HepG2 (cell line): Measurements from ENCODE around the gene DNAJC5. TPM values are rescaled to one million over a fixed set of nuclear protein-coding genes. Genes with fewer than 3 reads are reported as not detected.

Source experiments
- ARNTL ChIP-seq: sonication (generic); formaldehyde crosslinking; IDR thresholded peaks from 2 replicates; pipeline ENCODE4 v1.4.0; 2020; ENCODE audit warnings: mild to moderate bottlenecking, missing genetic modification reagents
- CEBPG ChIP-seq: IDR thresholded peaks from 2 replicates; pipeline ENCODE4 v1.6.1; 2016
- CREM ChIP-seq, 2 experiments: sonication (generic) in 1 of 2; formaldehyde crosslinking in 1 of 2; IDR thresholded peaks; 2 replicates each; pipeline versions ENCODE4 v1.4.0 to v1.6.1; 2016 to 2020; ENCODE audit warnings: antibody characterized with exemption in 1 of 2, mild to moderate bottlenecking in 1 of 2, missing genetic modification reagents in 1 of 2
- CSRNP2 ChIP-seq: sonication (generic); formaldehyde crosslinking; conservative IDR thresholded peaks from 2 replicates; pipeline ENCODE4 v1.8.0; 2022; ENCODE audit warnings: low read depth, missing genetic modification reagents
- ELF4 ChIP-seq: sonication (generic); formaldehyde crosslinking; IDR thresholded peaks from 2 replicates; pipeline ENCODE4 v1.5.0; 2020; ENCODE audit warnings: missing genetic modification reagents, mild to moderate bottlenecking, moderate library complexity, borderline replicate concordance
- HOXA5 ChIP-seq: sonication (generic); formaldehyde crosslinking; IDR thresholded peaks from 2 replicates; pipeline ENCODE4 v1.4.0; 2020; ENCODE audit warnings: missing genetic modification reagents
- IKZF5 ChIP-seq: IDR thresholded peaks from 2 replicates; pipeline ENCODE4 v1.6.1; 2018; ENCODE audit warnings: missing genetic modification reagents, mild to moderate bottlenecking, missing compliant biosample characterization
- KMT2B ChIP-seq: IDR thresholded peaks from 2 replicates; pipeline ENCODE4 v1.6.1; 2016; ENCODE audit warnings: missing genetic modification reagents, missing compliant biosample characterization
- PHF21A ChIP-seq: sonication (generic); formaldehyde crosslinking; IDR thresholded peaks from 2 replicates; pipeline ENCODE4 v1.5.0; 2020; ENCODE audit warnings: mild to moderate bottlenecking, missing genetic modification reagents
- POGK ChIP-seq: sonication (generic); formaldehyde crosslinking; conservative IDR thresholded peaks from 2 replicates; pipeline ENCODE4 v1.8.0; 2022; ENCODE audit warnings: mild to moderate bottlenecking, moderate library complexity, missing genetic modification reagents
- PPARG ChIP-seq: conservative IDR thresholded peaks from 2 replicates; pipeline ENCODE4 v1.6.1; 2016; ENCODE audit warnings: missing biosample characterization, missing genetic modification reagents
- RBM22 ChIP-seq: fragments of 200-400 bp; formaldehyde crosslinking; optimal IDR thresholded peaks from 2 replicates; pipeline ENCODE3; 2017; ENCODE audit warnings: mild to moderate bottlenecking, low read length, moderate library complexity
- REXO4 ChIP-seq: sonication (generic); formaldehyde crosslinking; IDR thresholded peaks from 2 replicates; pipeline ENCODE4 v1.8.0; 2022; ENCODE audit warnings: missing genetic modification reagents, mild to moderate bottlenecking, borderline replicate concordance
- SALL2 ChIP-seq: sonication (generic); formaldehyde crosslinking; IDR thresholded peaks from 2 replicates; pipeline ENCODE4 v1.8.1; 2023; ENCODE audit warnings: mild to moderate bottlenecking, missing genetic modification reagents, inconsistent platforms
- SRSF9 ChIP-seq: fragments of 200-400 bp; formaldehyde crosslinking; IDR thresholded peaks from 2 replicates; pipeline ENCODE4 v1.6.1; 2018; ENCODE audit warnings: borderline replicate concordance, mild to moderate bottlenecking, low read depth, low read length; ENCODE audit not compliant: insufficient read depth, poor library complexity, severe bottlenecking
- ZBTB25 ChIP-seq: IDR thresholded peaks from 2 replicates; pipeline ENCODE4 v1.6.1; 2018; ENCODE audit warnings: missing genetic modification reagents
- ZBTB49 ChIP-seq: sonication (generic); formaldehyde crosslinking; IDR thresholded peaks from 2 replicates; pipeline ENCODE4 v1.4.0; 2020; ENCODE audit warnings: missing genetic modification reagents, borderline replicate concordance
- ZFP36L2 ChIP-seq: sonication (generic); formaldehyde crosslinking; IDR thresholded peaks from 2 replicates; pipeline ENCODE4 v1.4.0; 2020; ENCODE audit warnings: missing genetic modification reagents
- ZNF20 ChIP-seq: sonication (generic); formaldehyde crosslinking; IDR thresholded peaks from 2 replicates; pipeline ENCODE4 v1.4.0; 2020; ENCODE audit warnings: mild to moderate bottlenecking, moderate library complexity, missing genetic modification reagents
- ZNF296 ChIP-seq: sonication (generic); formaldehyde crosslinking; conservative IDR thresholded peaks from 2 replicates; pipeline ENCODE4 v1.5.0; 2020; ENCODE audit warnings: mild to moderate bottlenecking, missing genetic modification reagents
- ZNF570 ChIP-seq: sonication (generic); formaldehyde crosslinking; IDR thresholded peaks from 2 replicates; pipeline ENCODE4 v1.4.0; 2020; ENCODE audit warnings: mild to moderate bottlenecking, missing genetic modification reagents, borderline replicate concordance
- ZNF761 ChIP-seq: sonication (generic); formaldehyde crosslinking; conservative IDR thresholded peaks from 2 replicates; pipeline ENCODE4 v1.4.0; 2020; ENCODE audit warnings: mild to moderate bottlenecking, missing genetic modification reagents
- polyA plus RNA-seq, 8 experiments: library from polyadenylated mRNA; depleted of rRNA in 3 of 8; stranded (reverse) in 7 of 8; unstranded in 1 of 8; fragments of >200 nt; fragmentation: Illumina TruSeq in 4 of 8; extraction: Trizol in 4 of 8; gene quantifications; 2 replicates each; pipeline versions ENCODE4 v1.2.1 to v1.2.3, GENCODE V29; 2011 to 2016; ENCODE audit warnings: low read depth in 4 of 8, missing spikeins in 1 of 8, mixed read lengths in 1 of 8; ENCODE audit not compliant: insufficient read depth in 1 of 8
- total RNA-seq, 5 experiments: library from RNA; depleted of rRNA; stranded (reverse); fragments of >200 nt; fragmentation: Illumina TruSeq; extraction: Trizol; gene quantifications; 2 replicates each; pipeline ENCODE4 v1.2.3, GENCODE V29; 2016; ENCODE audit warnings: low read depth in 1 of 5

Gene DNAJC5
- total and polyA plus RNA-seq, 2 of the 13 experiments (the other 11 are each of a cell fraction or from before 2014, with no cell fraction given): 42.8 to 64.5 TPM

- TF ChIP-seq CSRNP2 (CRISPR knock-in tag): no peak
- TF ChIP-seq RBM22: no peak
- no peak for TF ChIP-seq SRSF9
- no peak for TF ChIP-seq REXO4 (CRISPR knock-in tag)
- TF ChIP-seq IKZF5: no peak
- no peak for TF ChIP-seq ZBTB49 (CRISPR knock-in tag)
- no peak for TF ChIP-seq ZNF570
- TF ChIP-seq CEBPG: no peak
- TF ChIP-seq ZNF20 (CRISPR knock-in tag): no peak
- no peak for TF ChIP-seq PHF21A
- TF ChIP-seq ZNF761 (CRISPR knock-in tag): no peak
- TF ChIP-seq ELF4 (CRISPR knock-in tag): no peak
- no peak for TF ChIP-seq KMT2B (CRISPR knock-in tag)
- TF ChIP-seq SALL2 (CRISPR knock-in tag): peak; percentile 22; the same call in 1 of the 2 replicates
- no peak for TF ChIP-seq ARNTL (CRISPR knock-in tag)
- no peak for TF ChIP-seq ZNF296 (CRISPR knock-in tag)
- TF ChIP-seq CREM (IDR thresholded peaks at IDR 0.05): no peak
- TF ChIP-seq CREM (CRISPR knock-in tag; IDR thresholded peaks at IDR 0.05): no peak
- TF ChIP-seq ZFP36L2 (CRISPR knock-in tag): no peak
- no peak for TF ChIP-seq PPARG (CRISPR knock-in tag)
- no peak for TF ChIP-seq POGK (CRISPR knock-in tag)
- no peak for TF ChIP-seq HOXA5 (CRISPR knock-in tag)
- no peak for TF ChIP-seq ZBTB25 (CRISPR knock-in tag)
These were observed 59.0 kb downstream of the DNAJC5 start (continued) for GRCh38 chr20:63953764-63954429.
